ENCODE results near the gene TSPAN15.

- TF ChIP-seq YY1 (IDR thresholded peaks at IDR 0.05; ENCODE audit: insufficient read depth, insufficient read length) (no peak), ZNF274 (IDR thresholded peaks at IDR 0.05; ENCODE audit: low read depth, low read length) (no peak)
These were observed 39.8 kb upstream of the TSPAN15 start for GRCh38 chr10:69411476-69411875.
